ENCODE data around the gene GNRH2.
"Not testable (repeated sequence)": the region's sequence is repeated elsewhere in the genome, so short reads cannot be mapped to it uniquely, and the experiment has no call there.

GNRH2 gene

DNA sequence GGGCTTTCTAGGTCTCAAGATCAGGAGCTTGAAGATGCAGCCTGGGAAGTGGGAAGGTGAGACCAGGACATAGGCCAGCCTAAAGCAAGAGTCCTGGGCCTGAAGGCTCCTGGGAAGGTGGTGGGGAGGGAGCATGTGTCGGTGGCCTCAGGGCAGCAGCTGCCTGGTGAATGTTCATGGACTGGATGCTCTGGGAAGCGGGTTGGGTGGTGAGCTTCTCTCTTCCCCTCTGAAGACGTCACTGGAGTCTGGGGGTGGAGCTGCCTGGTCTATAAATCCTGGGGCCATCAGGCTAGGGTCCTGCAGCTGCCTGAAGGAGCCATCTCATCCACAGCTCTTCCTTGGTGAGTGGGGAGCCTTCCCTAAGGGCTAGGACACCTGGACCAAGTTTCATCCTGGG lies at the start of gene GNRH2:
GNRH2 (plus strand) TSS at position 301 of the 400 bp plus-strand sequence. CDS start 793 bp downstream, outside the sequence.
- DNase-seq: no peak

- DNase-seq: no peak
Measured at GRCh38 chr20:2995796-2996195, 47.6 kb upstream of the GNRH2 start.

DNA sequence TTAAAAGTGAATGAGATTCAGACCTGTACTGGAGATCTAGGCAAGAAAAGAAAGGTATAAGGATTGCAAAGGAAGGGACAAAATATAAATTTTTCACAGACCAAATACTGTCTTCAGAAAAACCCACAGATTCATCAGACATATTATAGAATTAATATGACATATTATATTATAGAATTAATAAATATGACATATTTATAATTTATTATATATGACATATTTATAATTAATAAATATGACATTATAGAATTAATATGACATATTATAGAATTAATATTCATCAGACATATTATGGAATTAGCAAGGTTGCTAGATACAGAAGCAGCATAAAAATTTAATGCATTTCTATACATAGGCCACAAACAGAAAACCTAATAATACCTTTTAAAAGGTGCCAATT lies 44.7 kb upstream of the GNRH2 start:
- DNase-seq: no peak

DNA sequence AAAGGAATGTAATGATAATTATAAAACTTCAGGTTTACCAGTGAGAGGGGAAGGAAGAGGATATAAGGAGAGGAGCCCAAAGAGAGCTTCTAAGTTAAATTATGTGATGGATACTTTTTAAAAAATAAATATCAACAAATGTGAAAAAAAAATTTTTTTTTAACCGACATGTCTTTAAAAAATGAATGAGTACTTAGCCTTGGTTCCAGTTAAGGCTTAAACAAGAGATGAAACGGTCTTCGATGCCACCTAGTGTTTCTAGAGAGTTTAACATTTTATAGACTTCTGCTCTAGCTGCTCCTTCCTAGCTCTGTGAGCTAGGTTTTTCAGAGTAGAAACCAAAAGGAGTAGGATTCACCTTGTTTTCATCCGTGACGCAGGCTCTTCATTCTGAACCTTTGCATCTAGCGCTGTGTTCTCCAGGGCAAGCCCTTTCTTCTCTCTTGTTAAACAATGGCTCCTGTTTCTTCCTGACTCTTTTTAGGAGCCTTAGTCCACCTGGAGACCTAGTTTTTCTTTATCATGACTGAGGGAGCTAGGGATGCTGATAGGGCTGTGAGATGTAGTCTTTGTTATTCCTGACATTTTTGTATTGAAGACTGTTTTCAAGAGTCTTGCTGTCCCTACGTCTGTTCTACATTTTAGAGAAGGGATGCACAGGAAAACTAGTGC lies 42.4 kb upstream of the GNRH2 start:
- DNase-seq: no peak

- no peak for DNase-seq
Measured at GRCh38 chr20:3003416-3003815, 40.0 kb upstream of the GNRH2 start.

GRCh38 chr20:3010985-3011723 lies 32.3 kb upstream of the GNRH2 start:
- no peak for DNase-seq

- DNase-seq: no peak
Measured at GRCh38 chr20:3011752-3012151, 31.7 kb upstream of the GNRH2 start.

- DNase-seq: no peak
Measured at GRCh38 chr20:3013771-3014170, 29.7 kb upstream of the GNRH2 start.

GRCh38 chr20:3014179-3014578 lies 29.2 kb upstream of the GNRH2 start:
- no peak for DNase-seq

DNA sequence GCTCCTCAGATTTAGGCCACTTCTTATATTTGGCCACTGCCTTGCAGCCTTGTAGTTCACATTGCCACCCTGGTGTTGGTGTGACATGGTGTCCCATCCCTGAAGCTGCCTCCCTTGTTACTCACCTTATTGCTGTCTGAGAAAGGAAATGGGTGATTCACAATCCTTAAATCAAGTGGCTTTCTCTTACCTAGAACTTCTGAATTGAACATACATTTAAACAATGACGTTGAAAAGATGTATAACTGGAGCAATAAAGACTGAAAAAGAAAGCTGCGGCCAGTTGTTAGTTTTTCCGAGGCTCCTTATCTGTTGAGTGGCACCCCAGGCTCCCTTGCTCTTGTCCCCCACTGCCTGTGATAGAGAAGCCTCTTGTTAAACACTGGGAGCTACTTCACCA lies 28.8 kb upstream of the GNRH2 start:
- no peak for DNase-seq

- DNase-seq: not testable (repeated sequence)
Measured at GRCh38 chr20:3015302-3015701, 28.1 kb upstream of the GNRH2 start.

GRCh38 chr20:3021327-3021726 lies 22.1 kb upstream of the GNRH2 start:
- DNase-seq: no peak

DNA sequence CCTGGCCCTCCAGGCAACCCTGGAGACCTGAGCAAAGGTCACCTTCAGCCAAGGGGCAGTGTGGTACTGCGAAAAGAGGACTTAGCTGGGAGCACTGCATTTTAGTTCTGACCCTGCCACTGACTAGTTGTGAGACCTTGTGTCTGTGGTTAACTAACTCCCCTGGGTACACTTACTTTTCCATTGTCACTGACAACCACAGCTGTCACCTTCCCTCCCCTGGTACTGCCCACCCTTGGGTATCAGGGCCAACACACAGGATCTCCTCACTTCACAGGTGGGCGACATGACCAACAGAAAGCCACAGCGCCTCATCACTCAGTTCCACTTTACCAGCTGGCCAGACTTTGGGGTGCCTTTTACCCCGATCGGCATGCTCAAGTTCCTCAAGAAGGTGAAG lies 21.6 kb upstream of the GNRH2 start:
- no peak for DNase-seq

DNA sequence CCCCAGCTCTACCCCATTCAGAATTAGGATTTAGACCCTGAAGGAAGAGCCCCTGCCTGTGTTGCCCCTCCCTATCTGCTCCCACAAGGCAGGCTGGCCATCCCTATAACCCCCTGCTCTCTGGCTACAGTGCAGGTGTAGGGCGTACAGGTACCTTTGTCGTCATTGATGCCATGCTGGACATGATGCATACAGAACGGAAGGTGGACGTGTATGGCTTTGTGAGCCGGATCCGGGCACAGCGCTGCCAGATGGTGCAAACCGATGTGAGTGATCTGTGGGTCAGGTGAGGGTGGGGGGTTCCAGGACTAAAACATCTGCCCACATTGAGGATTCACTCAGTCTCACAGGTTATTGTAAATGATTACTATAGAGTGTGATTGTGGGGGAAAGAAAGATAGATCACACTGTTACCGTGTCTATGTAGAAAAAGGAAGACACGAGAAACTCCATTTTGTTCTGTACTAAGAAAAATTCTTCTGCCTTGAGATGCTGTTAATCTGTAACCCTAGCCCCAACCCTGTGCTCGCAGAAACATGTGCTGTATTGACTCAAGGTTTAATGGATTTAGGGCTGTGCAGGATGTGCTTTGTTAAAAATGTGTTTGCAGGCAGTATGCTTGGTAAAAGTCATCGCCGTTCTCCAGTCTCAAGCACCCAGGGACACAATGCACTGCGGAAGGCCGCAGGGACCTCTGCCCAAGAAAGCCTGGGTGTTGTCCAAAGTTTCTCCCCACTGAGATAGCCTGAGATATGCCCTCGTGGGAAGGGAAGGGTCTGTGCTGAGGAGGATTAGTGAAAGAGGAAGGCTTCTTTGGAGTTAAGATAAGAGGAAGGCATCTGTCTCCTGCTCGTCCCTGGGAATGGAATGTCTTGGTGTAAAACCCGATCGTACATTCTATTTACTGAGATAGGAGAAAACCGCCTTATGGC lies 20.6 kb upstream of the GNRH2 start:
- not testable (repeated sequence) for DNase-seq

DNA sequence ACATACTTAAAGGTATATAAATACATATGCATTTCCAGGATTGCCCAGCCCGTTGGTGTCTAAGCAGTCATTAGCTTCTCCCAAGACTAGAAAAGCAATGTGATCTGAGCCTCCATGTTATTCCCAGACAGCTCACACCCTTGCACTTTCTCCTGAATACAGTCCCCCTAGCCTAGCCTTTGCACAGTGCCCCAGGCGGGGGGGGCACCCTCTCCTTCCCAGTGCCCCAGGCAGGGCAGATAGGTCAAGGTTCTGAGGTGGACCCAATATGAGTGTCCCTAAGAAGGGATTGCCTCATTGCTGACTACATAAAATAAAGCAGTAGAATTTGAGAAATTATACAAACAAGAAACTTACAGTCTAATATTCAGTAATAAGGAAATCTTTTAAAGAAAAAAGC lies 15.4 kb upstream of the GNRH2 start:
- DNase-seq: no peak

- no peak for DNase-seq
Measured at GRCh38 chr20:3031524-3032147, 11.8 kb upstream of the GNRH2 start.

- DNase-seq: no peak
Measured at GRCh38 chr20:3032624-3033023, 10.8 kb upstream of the GNRH2 start.

- no peak for DNase-seq
Measured at GRCh38 chr20:3037654-3038053, 5.8 kb upstream of the GNRH2 start.

DNA sequence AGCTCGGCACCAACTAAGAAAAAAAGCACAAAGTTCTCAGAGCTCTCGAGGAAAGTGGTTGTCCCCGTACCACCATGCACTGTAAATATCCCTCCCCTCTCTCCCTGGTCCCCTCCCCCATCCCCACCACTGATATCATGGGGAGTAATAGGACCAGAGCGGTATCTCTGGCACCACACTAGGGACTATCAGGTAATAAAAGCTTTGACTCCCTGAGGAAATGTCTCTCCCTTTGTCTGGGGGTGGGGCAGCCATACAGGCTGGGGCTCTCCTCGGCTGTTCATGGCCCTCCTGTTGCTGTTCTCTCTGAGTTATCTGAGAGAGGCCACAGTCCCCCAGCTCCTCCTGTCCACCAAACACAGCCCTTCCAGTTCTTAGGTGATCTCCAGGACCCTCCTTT lies 5.0 kb upstream of the GNRH2 start:
- no peak for DNase-seq

DNA sequence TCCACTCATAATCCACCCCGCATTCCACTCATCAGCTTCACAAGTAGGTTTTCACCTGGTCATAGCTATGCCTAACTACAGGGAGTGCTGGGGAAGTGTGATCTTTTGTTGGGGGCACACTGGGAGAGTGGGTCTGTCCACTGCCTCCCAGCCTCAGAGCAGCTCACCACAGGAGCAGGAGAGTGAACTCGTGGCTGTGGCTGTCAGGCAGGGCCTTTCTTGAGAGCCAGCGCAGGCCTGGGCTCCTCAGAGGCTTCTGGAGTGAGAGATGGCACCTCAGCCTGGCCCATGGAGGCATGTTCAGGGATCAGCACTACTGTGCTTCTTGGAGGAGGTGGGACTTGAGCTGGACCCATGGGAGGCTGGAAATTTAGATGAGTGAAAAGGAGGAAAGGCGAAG lies 4.0 kb upstream of the GNRH2 start:
- DNase-seq: no peak

DNA sequence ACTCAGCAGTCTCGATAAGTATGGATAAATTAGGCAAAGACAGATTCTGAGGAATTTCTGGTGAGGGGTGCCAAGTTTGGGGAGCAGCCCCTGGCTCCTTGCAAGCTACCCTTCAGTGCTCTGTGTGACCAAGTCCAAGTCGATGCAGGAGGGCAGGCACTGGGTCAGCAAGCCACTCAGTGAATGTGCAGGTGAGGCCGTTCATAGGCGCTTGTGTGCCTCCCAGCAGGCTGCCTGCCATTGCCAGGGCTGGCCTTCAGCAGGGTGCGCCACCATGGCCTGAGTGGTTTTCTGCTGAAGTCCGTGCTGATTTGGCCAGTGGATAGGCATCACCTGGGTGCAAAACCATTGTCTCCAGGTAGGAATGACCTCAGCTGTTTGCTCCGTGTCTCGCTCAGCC lies 3.3 kb upstream of the GNRH2 start:
- DNase-seq: no peak

DNA sequence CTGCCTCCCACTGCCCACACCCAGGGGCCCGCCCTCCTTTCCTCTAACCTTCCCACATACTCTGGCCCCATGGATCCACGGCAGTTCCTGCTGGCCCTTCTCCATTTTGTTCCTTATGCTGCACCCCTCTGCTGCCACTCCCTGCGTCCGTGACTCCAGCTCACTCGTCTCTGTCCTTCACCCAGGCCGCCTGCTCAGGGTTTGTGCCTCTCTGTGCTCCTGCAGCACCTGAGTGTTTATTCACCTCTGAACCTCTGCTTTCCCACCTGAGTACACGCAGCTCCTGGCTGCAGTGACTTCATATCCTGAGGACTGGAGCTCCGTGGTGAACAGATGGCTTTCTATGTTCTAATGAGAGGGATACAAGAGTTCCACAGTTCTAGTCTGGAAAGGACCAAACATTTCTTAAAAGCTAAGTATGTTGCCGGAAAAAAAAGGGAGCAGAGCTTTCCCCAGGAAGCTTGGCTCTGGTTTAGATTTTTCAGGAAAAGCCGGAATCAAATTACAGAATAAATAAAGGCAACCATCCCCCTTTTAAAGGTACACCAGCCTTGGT lies 1.5 kb upstream of the GNRH2 start:
- no peak for DNase-seq

DNA sequence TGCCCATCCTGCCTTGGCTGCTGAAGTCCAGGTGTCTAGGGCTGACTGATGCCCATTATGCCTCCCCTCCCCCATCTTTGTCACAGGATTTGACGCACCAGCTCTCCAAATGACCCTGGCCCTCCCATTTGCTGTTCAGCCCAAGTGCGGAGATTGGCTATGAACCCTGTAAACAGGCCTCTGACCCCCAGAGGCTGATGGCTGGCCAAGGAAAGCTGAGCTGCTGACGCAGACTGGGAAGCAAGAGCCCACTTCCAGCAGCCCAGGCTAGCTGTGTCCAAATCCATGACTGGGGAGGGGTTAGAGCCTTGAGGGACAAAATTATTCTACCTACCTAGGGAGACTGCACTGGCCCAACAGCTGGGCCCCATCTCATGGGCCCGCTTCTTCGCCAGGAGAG lies 797 bp upstream of the GNRH2 start:
- DNase-seq: no peak

Data from NCI-H2081 treated with DMSO at 0.1 percent for 48 hours (cell line).